ENCODE measurements around the gene TLN1.

TLN1 gene

GRCh38 chr9:35750256-35750531, 18.2 kb upstream of the TLN1 start:
- no peak for DNase-seq (ENCODE audit: low spot score)

GRCh38 chr9:35749515-35750255, 17.7 kb upstream of the TLN1 start:
- DNase-seq (ENCODE audit: low spot score), result no peak

- peak; percentile 86 for DNase-seq (ENCODE audit: low spot score)
Observed at GRCh38 chr9:35748858-35749514, 17.0 kb upstream of the TLN1 start, which contains the start of the genes GBA2 and RGP1. Gene GBA2 (minus strand): TSS chr9:35749228. CDS start chr9:35748704, 524 bp downstream. Gene RGP1 (plus strand): TSS chr9:35749287. CDS start chr9:35749756, 469 bp downstream.

GRCh38 chr9:35748242-35748857, 16.4 kb upstream of the TLN1 start:
- no peak for DNase-seq (ENCODE audit: low spot score)

- DNase-seq (ENCODE audit: low spot score), result no peak
Observed at GRCh38 chr9:35746583-35746982, 14.6 kb upstream of the TLN1 start.

GRCh38 chr9:35745569-35745968, 13.6 kb upstream of the TLN1 start:
- no peak for DNase-seq (ENCODE audit: low spot score)

- DNase-seq (ENCODE audit: low spot score), result no peak
Observed at GRCh38 chr9:35743880-35744518, 12.0 kb upstream of the TLN1 start.

GRCh38 chr9:35743452-35743851, 11.5 kb upstream of the TLN1 start:
- no peak for DNase-seq (ENCODE audit: low spot score)

GRCh38 chr9:35741740-35742139, 9.7 kb upstream of the TLN1 start:
- DNase-seq (ENCODE audit: low spot score), result no peak

GRCh38 chr9:35740243-35740642, 8.2 kb upstream of the TLN1 start:
- DNase-seq (ENCODE audit: low spot score), result no peak

- no peak for DNase-seq (ENCODE audit: low spot score)
Observed at GRCh38 chr9:35738924-35739323, 6.9 kb upstream of the TLN1 start.

- no peak for DNase-seq (ENCODE audit: low spot score)
Observed at GRCh38 chr9:35738186-35738585, 6.2 kb upstream of the TLN1 start.

- no peak for DNase-seq (ENCODE audit: low spot score)
Observed at GRCh38 chr9:35737143-35737542, 5.1 kb upstream of the TLN1 start.

GRCh38 chr9:35736201-35736633, 4.2 kb upstream of the TLN1 start:
- no peak for DNase-seq (ENCODE audit: low spot score)

- DNase-seq (ENCODE audit: low spot score), result no peak
Observed at GRCh38 chr9:35734096-35734495, 2.1 kb upstream of the TLN1 start.

- DNase-seq (ENCODE audit: low spot score), result no peak
Observed at GRCh38 chr9:35732800-35733541, 976 bp upstream of the TLN1 start.

- no peak for DNase-seq (ENCODE audit: low spot score)
Observed at GRCh38 chr9:35731415-35732184, 395 bp downstream of the TLN1 start.

- DNase-seq (ENCODE audit: low spot score), result no peak
Observed at GRCh38 chr9:35730486-35730854, 1.5 kb downstream of the TLN1 start.

GRCh38 chr9:35729700-35730485, 2.1 kb downstream of the TLN1 start:
- DNase-seq (ENCODE audit: low spot score), result no peak

GRCh38 chr9:35729101-35729500, 2.9 kb downstream of the TLN1 start:
- no peak for DNase-seq (ENCODE audit: low spot score)

Data from kidney capillary endothelial cell (primary cell).